Right cardiac atrium (tissue), 5 donors: ENCODE data around the gene MEI1. TPM values are rescaled to one million over a fixed set of nuclear protein-coding genes. Genes with fewer than 3 reads are reported as not detected.
A peak's percentile ranks its signal among the peaks of the same experiment; 100 is the strongest.

ENCODE experiments used
- ATAC-seq, 2 donors: fragments of 200-7000 bp; cut with Tn5 transposase; one replicate each; pipeline versions ENCODE4 v1.8.0 to v1.9.1; 2020; ENCODE audit warnings: moderate library complexity in 2 of 2, mild to moderate bottlenecking in 1 of 2
- DNase-seq, 3 donors: peaks; one replicate each; pipeline ENCODE4 v3.0.0-alpha.2; 2020
- H3K27ac ChIP-seq: one replicate; pipeline ENCODE4 v1.5.1; 2013; ENCODE audit warnings: mild to moderate bottlenecking, low read length, control low read depth, moderate library complexity
- H3K27me3 ChIP-seq: one replicate; pipeline ENCODE4 v1.6.1; 2013; ENCODE audit not compliant: control insufficient read depth, insufficient read depth
- H3K4me1 ChIP-seq: one replicate; pipeline ENCODE4 v1.6.1; 2013; ENCODE audit warnings: low read length; ENCODE audit not compliant: control insufficient read depth, insufficient read depth
- H3K4me3 ChIP-seq: one replicate; pipeline ENCODE4 v1.5.1; 2013; ENCODE audit warnings: low read length, control low read depth
- H3K9me3 ChIP-seq: one replicate; pipeline ENCODE4 v1.6.1; 2013; ENCODE audit warnings: low read length; ENCODE audit not compliant: control insufficient read depth
- WGBS: extraction: QIAGEN DNeasy Blood & Tissue Kit; methylation state at CpG from one replicate; pipeline ENCODE4 v1.1.7; 2013; 5-methylcytosine and 5-hydroxymethylcytosine counted together
- intact Hi-C, 4 donors: fragments of 100-400 bp; cut with DNase I; formaldehyde crosslinking; loops; one replicate each; pipeline versions ENCODE4 v1.11.0 to v1.14.0; 2022 to 2023
- polyA plus RNA-seq: library from polyadenylated mRNA; stranded (reverse); fragments of 200-250 nt; gene quantifications from one replicate; pipeline ENCODE4 v1.2.3, GENCODE V29; 2013
- total RNA-seq, 4 donors: library from RNA; stranded (reverse); fragmentation: NEBNext Ultra II Directional; extraction: Animal tissue kit (Norgen Biotek cat#: 25700); gene quantifications; one replicate each; pipeline ENCODE4 v1.2.1, GENCODE V29; 2021
- donor health status: healthy with polysubstance abuse.
- donor health status: DM: no; HTN: yes; CAD: no.
- donor health status: DM: no; HTN: no; CAD: no.
- donor health status: DM: no; HTN: yes; CAD: no; lungs with severe emphysema.
- donor health status: DM: yes; HTN: yes; CAD: no.

MEI1 gene
- total and polyA plus RNA-seq, 5 donors, result 0.34 to 1.3 (median 0.94) TPM

GRCh38 chr22:41770715-41771468 lies 71.6 kb downstream of the MEI1 start:
- ATAC-seq, result peak in 1 of 2 donors; percentile 11

GRCh38 chr22:41772198-41772597 lies 72.9 kb downstream of the MEI1 start:
- H3K27me3 ChIP-seq, result no peaks in the 10 kb centered on the region

More at GRCh38 chr22:41770715-41771468, 71.6 kb downstream of the MEI1 start:
- peak in 1 of 3 donors; percentile 49 for DNase-seq
- H3K9me3 ChIP-seq, result no peaks in the 10 kb centered on the region
- 83% methylated on average over 5 of the region's 5 CpGs for WGBS
- no peaks in the 10 kb centered on the region for H3K27me3 ChIP-seq
- intact Hi-C loops, result no loop called here
- H3K4me3 ChIP-seq, result no peak overlapping the region
- no peak overlapping the region for H3K27ac ChIP-seq
- peaks cover 2% of the 10 kb centered on the region for H3K4me1 ChIP-seq

DNA sequence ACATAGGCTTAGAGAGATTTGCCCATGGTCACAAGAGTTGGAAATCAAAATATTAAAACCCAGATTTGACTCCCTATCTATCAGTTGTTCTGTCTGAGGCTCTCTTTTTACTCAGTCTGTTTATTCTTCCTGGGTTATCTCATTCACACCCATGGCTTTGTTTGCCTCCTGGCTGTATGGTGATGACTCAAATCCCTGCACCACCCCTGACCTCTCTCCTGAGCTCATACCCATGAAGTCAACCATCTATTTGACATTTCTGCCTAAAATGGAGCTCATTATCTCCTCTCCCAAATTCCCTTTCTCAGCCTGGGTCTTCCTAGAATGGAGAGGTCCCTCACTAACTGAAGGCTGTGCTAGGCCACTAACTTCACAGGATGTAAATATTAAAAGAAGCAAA lies 73.3 kb downstream of the MEI1 start:
- ATAC-seq (no peak), DNase-seq (no peak)
- no peak overlapping the region for H3K4me3 ChIP-seq
- H3K9me3 ChIP-seq, result no peaks in the 10 kb centered on the region
- intact Hi-C loops, result no loop called here
- peaks cover 2% of the 10 kb centered on the region for H3K4me1 ChIP-seq
- H3K27me3 ChIP-seq, result no peaks in the 10 kb centered on the region
- no peak overlapping the region for H3K27ac ChIP-seq

More at GRCh38 chr22:41772198-41772597, 72.9 kb downstream of the MEI1 start:
- no peaks in the 10 kb centered on the region for H3K9me3 ChIP-seq
- no peak for ATAC-seq
- H3K4me3 ChIP-seq, result no peak overlapping the region
- H3K27ac ChIP-seq, result no peak overlapping the region
- peaks cover 2% of the 10 kb centered on the region for H3K4me1 ChIP-seq
- intact Hi-C loops, result no loop called here
- 92% methylated on average over 4 of the region's 4 CpGs for WGBS
- no peak for DNase-seq

GRCh38 chr22:41775338-41775737 lies 76.0 kb downstream of the MEI1 start:
- intact Hi-C loops, result no loop called here

DNA sequence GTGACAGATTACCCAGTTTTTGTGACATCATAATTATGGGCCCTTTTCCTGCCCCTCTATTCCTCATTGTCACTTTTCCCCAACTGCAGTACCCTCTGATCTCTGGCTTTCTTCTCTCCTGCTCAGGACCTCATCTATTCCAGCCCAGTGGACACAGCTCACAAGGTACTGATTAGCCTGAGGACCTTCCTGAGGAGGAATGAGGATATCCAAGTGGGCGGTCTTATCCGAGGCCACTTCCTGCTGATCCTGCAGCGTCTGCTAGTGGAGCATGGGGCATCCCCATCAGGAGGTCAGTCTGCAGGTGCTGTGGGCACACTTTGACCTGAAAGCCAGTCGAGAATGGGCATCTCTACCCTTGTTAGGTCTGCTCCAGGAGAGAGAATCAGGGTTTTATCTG lies 76.7 kb downstream of the MEI1 start:
- 59% methylated on average over 4 of the region's 4 CpGs for WGBS
- Histone ChIP-seq H3K9me3 (no peaks in the 10 kb centered on the region), H3K27ac (no peak overlapping the region), H3K27me3 (no peaks in the 10 kb centered on the region), H3K4me3 (no peak overlapping the region), H3K4me1 (peaks cover 2% of the 10 kb centered on the region)
- no peak for ATAC-seq
- no peak for DNase-seq
- intact Hi-C loops, result no loop called here

More at GRCh38 chr22:41775338-41775737, 76.0 kb downstream of the MEI1 start:
- 92% methylated on average over 5 of the region's 5 CpGs for WGBS
- DNase-seq (no peak), ATAC-seq (no peak)
- Histone ChIP-seq H3K9me3 (no peaks in the 10 kb centered on the region), H3K4me1 (peaks cover 2% of the 10 kb centered on the region), H3K27me3 (no peaks in the 10 kb centered on the region), H3K4me3 (no peak overlapping the region), H3K27ac (no peak overlapping the region)

DNA sequence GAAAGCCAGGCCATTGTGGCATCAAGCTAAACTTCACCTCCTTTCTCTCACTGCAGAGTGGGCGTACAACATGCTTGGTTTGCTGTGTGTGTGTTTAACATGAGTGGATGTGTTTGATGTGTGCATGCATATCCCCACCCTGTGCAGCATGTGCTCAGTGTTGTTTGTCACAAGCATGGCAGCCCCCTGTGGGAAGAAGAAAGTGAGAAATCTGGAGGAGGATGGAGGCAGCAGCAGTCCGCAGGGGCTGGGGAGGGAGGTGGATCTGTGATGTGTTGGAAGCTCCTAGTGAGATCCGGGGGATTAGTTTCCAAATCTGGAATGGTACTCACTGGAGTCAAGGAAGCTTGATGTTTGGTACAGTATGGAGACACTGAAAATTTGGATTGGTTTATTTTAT lies 77.1 kb downstream of the MEI1 start:
- WGBS, result 84% methylated on average over 3 of the region's 3 CpGs
- no peak for DNase-seq
- Histone ChIP-seq H3K27me3 (no peaks in the 10 kb centered on the region), H3K4me1 (peaks cover 2% of the 10 kb centered on the region), H3K9me3 (no peaks in the 10 kb centered on the region), H3K27ac (no peak overlapping the region), H3K4me3 (no peak overlapping the region)
- ATAC-seq, result no peak
- intact Hi-C loops, result no loop called here

DNA sequence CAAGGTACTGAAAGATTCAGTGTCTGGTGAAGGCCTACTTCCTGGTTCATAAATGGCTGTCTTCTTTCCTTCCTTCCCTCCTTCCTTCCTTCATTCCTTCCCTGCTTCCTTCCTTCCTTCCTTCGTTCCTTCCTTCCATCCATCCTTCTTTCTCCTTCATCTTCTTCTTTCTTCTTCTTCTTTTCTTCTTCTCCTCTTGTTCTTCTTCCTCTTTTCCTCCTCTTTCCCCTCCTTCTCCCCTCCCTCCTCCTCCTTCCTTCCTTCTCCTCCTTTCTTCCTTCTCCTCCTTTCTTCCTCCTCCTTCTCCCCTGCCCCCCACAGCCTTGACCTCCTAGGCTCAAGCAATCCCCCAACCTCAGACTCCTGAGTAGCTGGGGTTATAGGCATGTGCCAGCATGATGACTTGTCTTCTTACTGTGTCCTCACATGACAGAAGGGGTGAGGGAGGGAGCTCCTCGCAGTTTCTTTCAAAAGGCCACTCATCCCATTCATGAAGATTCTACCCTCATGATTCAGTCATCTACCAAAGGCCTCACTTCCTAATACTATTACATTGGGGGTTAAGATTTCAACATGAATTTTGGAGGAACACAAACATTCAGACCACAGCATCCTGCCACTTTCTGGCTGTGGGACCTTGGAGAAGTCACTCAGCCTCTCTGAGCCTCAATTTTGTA lies 78.6 kb downstream of the MEI1 start:
- Histone ChIP-seq H3K4me3 (no peak overlapping the region), H3K4me1 (peaks cover 2% of the 10 kb centered on the region), H3K27ac (no peak overlapping the region), H3K9me3 (no peaks in the 10 kb centered on the region), H3K27me3 (no peaks in the 10 kb centered on the region)
- DNase-seq, result no peak
- ATAC-seq, result no peak
- intact Hi-C loops, result no loop called here
- 81% methylated on average over 2 of the region's 2 CpGs for WGBS

- Histone ChIP-seq H3K4me1 (no peaks in the 10 kb centered on the region), H3K27ac (no peak overlapping the region), H3K27me3 (no peaks in the 10 kb centered on the region), H3K9me3 (no peaks in the 10 kb centered on the region), H3K4me3 (no peak overlapping the region)
- no peak for DNase-seq
- no peak for ATAC-seq
- intact Hi-C loops, result no loop called here
- 59% methylated on average over 3 of the region's 3 CpGs for WGBS
These were observed 80.7 kb downstream of the MEI1 start for GRCh38 chr22:41779929-41780505.

GRCh38 chr22:41780746-41781505 lies 81.6 kb downstream of the MEI1 start:
- H3K4me3 ChIP-seq, result no peak overlapping the region
- H3K9me3 ChIP-seq, result no peaks in the 10 kb centered on the region
- WGBS, result 51% methylated on average over 11 of the region's 11 CpGs
- intact Hi-C loops, result no loop called here
- no peaks in the 10 kb centered on the region for H3K27me3 ChIP-seq
- peak; percentile 78 to 92 for ATAC-seq
- no peaks in the 10 kb centered on the region for H3K4me1 ChIP-seq
- DNase-seq, result peak; percentile 76 to 82 (median 81)
- no peak overlapping the region for H3K27ac ChIP-seq

DNA sequence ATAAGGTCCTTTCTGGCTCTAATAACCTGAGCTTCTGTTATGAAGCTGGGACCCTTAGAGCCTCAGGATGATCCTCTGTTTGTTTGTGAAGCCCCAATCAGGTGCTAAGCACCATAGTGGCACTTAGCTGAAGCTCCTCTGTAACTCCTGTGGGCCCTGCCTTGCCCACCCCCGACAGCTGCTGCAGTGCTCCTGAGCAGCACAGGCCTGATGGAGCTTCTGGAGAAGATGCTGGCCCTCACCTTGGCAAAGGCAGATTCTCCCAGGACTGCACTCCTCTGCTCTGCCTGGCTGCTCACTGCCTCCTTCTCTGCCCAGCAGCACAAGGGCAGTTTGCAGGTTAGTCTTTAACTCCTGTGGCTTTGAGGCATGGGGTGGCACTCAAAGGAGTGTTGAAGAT lies 82.2 kb downstream of the MEI1 start:
- Histone ChIP-seq H3K27ac (no peak overlapping the region), H3K27me3 (no peaks in the 10 kb centered on the region), H3K4me1 (no peaks in the 10 kb centered on the region), H3K9me3 (no peaks in the 10 kb centered on the region), H3K4me3 (no peak overlapping the region)
- ATAC-seq (peak in 1 of 2 donors; percentile 18), DNase-seq (no peak)
- intact Hi-C loops, result no loop called here
- 64% methylated on average over 1 of the region's 1 CpG for WGBS

DNA sequence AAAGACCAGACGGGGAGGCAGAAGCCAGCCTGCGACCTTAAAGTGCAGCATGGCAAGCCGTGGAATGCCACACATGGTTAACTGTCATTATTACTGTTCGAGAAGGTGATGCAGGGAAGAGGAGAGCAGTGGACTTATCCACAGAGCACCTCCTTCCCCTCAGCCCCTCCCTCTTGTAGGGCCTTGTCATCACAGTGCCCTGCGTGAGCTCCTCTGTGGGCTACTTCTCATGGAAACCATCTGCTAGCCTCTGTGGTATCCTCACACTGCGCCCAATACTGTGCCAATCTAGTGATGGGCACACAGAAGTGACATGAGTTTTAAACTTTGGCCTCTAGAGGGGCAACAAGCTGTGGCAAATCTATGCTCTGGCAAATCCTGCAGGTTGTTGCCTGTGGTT lies 83.0 kb downstream of the MEI1 start:
- H3K9me3 ChIP-seq, result no peaks in the 10 kb centered on the region
- no peaks in the 10 kb centered on the region for H3K4me1 ChIP-seq
- H3K4me3 ChIP-seq, result no peak overlapping the region
- intact Hi-C loops, result no loop called here
- H3K27ac ChIP-seq, result no peak overlapping the region
- DNase-seq, result no peak
- WGBS, result 84% methylated on average over 6 of the region's 6 CpGs
- no peak for ATAC-seq
- no peaks in the 10 kb centered on the region for H3K27me3 ChIP-seq
